ENCODE measurements around the gene SLC26A4.

SLC26A4 gene

GRCh38 chr7:107754642-107755041 lies 94.0 kb downstream of the SLC26A4 start:
- no peak for DNase-seq

- DNase-seq: no peak
Observed at GRCh38 chr7:107758667-107759066, 98.0 kb downstream of the SLC26A4 start.

GRCh38 chr7:107767391-107767790 lies 106.8 kb downstream of the SLC26A4 start:
- no peak for DNase-seq
